RCC 7860 (cell line): Measurements from ENCODE around the gene FAM47E.

Experiments
- DNase-seq: peaks from one replicate; pipeline ENCODE4 v3.0.0-alpha.2; 2015; ENCODE audit warnings: low spot score
- FAIRE-seq: peaks from 2 replicates; lab custom pipeline; 2012; peaks lifted over from hg19 to GRCh38; lab: Jason Lieb, UNC

The FAM47E gene

GRCh38 chr4:76326515-76326914 is 75.0 kb downstream of the FAM47E start:
- peak; percentile 34 for FAIRE-seq

More at GRCh38 chr4:76326515-76326914, 75.0 kb downstream of the FAM47E start:
- peak; percentile 20 for DNase-seq
